Stimulated activated CD4-positive, alpha-beta T cell treated with anti-CD3 and anti-CD28 coated beads, Interleukin-1b, Interleukin-23, amount 100 ng/mL, for 48 hours (primary cell): ENCODE data around the gene ADGRG4.
"Not testable (repeated sequence)": the region's sequence is repeated elsewhere in the genome, so short reads cannot be mapped to it uniquely, and the experiment has no call there.

Experiments used
- DNase-seq: peaks from one replicate; pipeline ENCODE4 v3.0.0-alpha.2; 2020

Gene ADGRG4

GRCh38 chrX:136395271-136395670 lies 94.5 kb downstream of the ADGRG4 start:
- no peak for DNase-seq

GRCh38 chrX:136397001-136397400 lies 96.2 kb downstream of the ADGRG4 start:
- no peak for DNase-seq

GRCh38 chrX:136405126-136405525 lies 104.4 kb downstream of the ADGRG4 start:
- DNase-seq, result no peak

- DNase-seq, result no peak
Measured at GRCh38 chrX:136417806-136418205, 117.0 kb downstream of the ADGRG4 start.

- DNase-seq, result no peak
Measured at GRCh38 chrX:136421338-136421737, 120.6 kb downstream of the ADGRG4 start.

- no peak for DNase-seq
Measured at GRCh38 chrX:136423724-136424123, 123.0 kb downstream of the ADGRG4 start.

GRCh38 chrX:136425996-136426395 lies 125.2 kb downstream of the ADGRG4 start:
- no peak for DNase-seq

GRCh38 chrX:136431625-136432024 lies 130.9 kb downstream of the ADGRG4 start:
- no peak for DNase-seq

- DNase-seq, result no peak
Measured at GRCh38 chrX:136437774-136438173, 137.0 kb downstream of the ADGRG4 start.

- no peak for DNase-seq
Measured at GRCh38 chrX:136438192-136438591, 137.4 kb downstream of the ADGRG4 start.

- DNase-seq, result not testable (repeated sequence)
Measured at GRCh38 chrX:136445674-136446073, 144.9 kb downstream of the ADGRG4 start.

- DNase-seq, result no peak
Measured at GRCh38 chrX:136446208-136446607, 145.4 kb downstream of the ADGRG4 start.

GRCh38 chrX:136447308-136447707 lies 146.5 kb downstream of the ADGRG4 start:
- DNase-seq, result no peak

GRCh38 chrX:136447968-136448367 lies 147.2 kb downstream of the ADGRG4 start:
- no peak for DNase-seq

- DNase-seq, result no peak
Measured at GRCh38 chrX:136450050-136450830, 149.5 kb downstream of the ADGRG4 start.

GRCh38 chrX:136452614-136453013 lies 151.9 kb downstream of the ADGRG4 start:
- DNase-seq, result no peak

GRCh38 chrX:136453114-136453513 lies 152.4 kb downstream of the ADGRG4 start:
- DNase-seq, result no peak

- no peak for DNase-seq
Measured at GRCh38 chrX:136453771-136454170, 153.0 kb downstream of the ADGRG4 start.

- DNase-seq, result no peak
Measured at GRCh38 chrX:136456133-136456532, 155.4 kb downstream of the ADGRG4 start.

- no peak for DNase-seq
Measured at GRCh38 chrX:136457303-136457917, 156.6 kb downstream of the ADGRG4 start.

GRCh38 chrX:136464589-136464988 lies 163.8 kb downstream of the ADGRG4 start:
- DNase-seq, result no peak
